ENCODE data around the gene ABCC6. TPM values are rescaled to one million over a fixed set of nuclear protein-coding genes. Genes with fewer than 3 reads are reported as not detected.

ABCC6 gene
- total and polyA plus RNA-seq, 2 donors (not counting 3 experiments of a cell fraction or from before 2014, with no cell fraction given) = 0.07 to 0.84 TPM

- FAIRE-seq (no peak), DNase-seq (ENCODE audit: low read depth, low spot score) (no peak)
- peaks cover 5% of the 10 kb centered on the region for H3K9me3 ChIP-seq (replicated peaks; ENCODE audit: control insufficient read depth, insufficient read depth, low read length)
- TF ChIP-seq POLR2AphosphoS5 (IDR thresholded peaks at IDR 0.05; ENCODE audit: insufficient read depth, low read depth, low read length) (no peak), EZH2 (IDR thresholded peaks at IDR 0.05; ENCODE audit: borderline replicate concordance, low read depth, low read length, severe bottlenecking) (no peak), CTCF (IDR thresholded peaks at IDR 0.05; ENCODE audit: extremely low read depth in 1 of 2, insufficient read depth in 1 of 2, low read depth in 1 of 2, low read length in 2 of 2) (no peak), MAX (IDR thresholded peaks at IDR 0.05; ENCODE audit: insufficient read depth, insufficient read length) (no peak), GATA2 (IDR thresholded peaks at IDR 0.05; ENCODE audit: insufficient read depth, insufficient read length, low read depth, low read length) (no peak), MYC (IDR thresholded peaks at IDR 0.05; ENCODE audit: low read depth, low read length) (no peak), POLR2A (IDR thresholded peaks at IDR 0.05; ENCODE audit: low read depth, low read length) (no peak), JUN (IDR thresholded peaks at IDR 0.05; ENCODE audit: borderline replicate concordance, insufficient read depth, insufficient read length, low read depth) (no peak), FOS (IDR thresholded peaks at IDR 0.05; ENCODE audit: borderline replicate concordance, insufficient read depth, low read length) (no peak)
- no peaks in the 10 kb centered on the region for H3K27me3 ChIP-seq (ENCODE audit: control insufficient read depth in 2 of 2, insufficient read depth in 2 of 2, low read length in 2 of 2)
- no peak overlapping the region for H3K4me2 ChIP-seq (ENCODE audit: insufficient read depth, low read length)
- dilution Hi-C loops (cut with MboI; ENCODE audit: extremely low pct_ligation_motif_present, low sequenced_read_pairs) (no loop called here), intact Hi-C loops (cut with micrococcal nuclease) (loop anchor here (5.0 to 10.0 kb wide), 2 partner anchors 78 to 100 kb away; no protein-coding TSS in a partner anchor)
- no peak overlapping the region for H3K4me3 ChIP-seq (replicated peaks in 1 of 3; ENCODE audit: insufficient read depth in 1 of 3, low read depth in 1 of 3, low read length in 3 of 3)
- H4K20me1 ChIP-seq (replicated peaks; ENCODE audit: control insufficient read depth, extremely low read depth, insufficient read depth, low read length) = no peaks in the 10 kb centered on the region
- ChIA-PET CTCF (interaction anchor here (0.6 to 1.2 kb wide), 3 partner anchors 237 to 303 kb away, joined by 3 to 4 read pairs (median 3); partner anchors contain the start of gene CEP20), POLR2A (no interaction called here)
- H3K27ac ChIP-seq (ENCODE audit: insufficient read depth, low read depth, low read length) = no peak overlapping the region
- no peak overlapping the region for H3K9ac ChIP-seq (replicated peaks; ENCODE audit: extremely low read depth, insufficient read depth, low read length)
- H3K79me2 ChIP-seq (ENCODE audit: control insufficient read depth, insufficient read depth, low read length) = peaks cover 4% of the 10 kb centered on the region
- no TSS peak for BruUV-seq (replicated peaks)
- H3K4me1 ChIP-seq (ENCODE audit: control insufficient read depth, extremely low read depth, insufficient read depth, low read length) = peaks cover 14% of the 10 kb centered on the region
- H3K36me3 ChIP-seq (ENCODE audit: control insufficient read depth in 2 of 2, extremely low read depth in 1 of 2, insufficient read depth in 2 of 2, low read length in 2 of 2) = peaks cover 10 to 22% of the 10 kb centered on the region in 2 experiments
- H3K9me1 ChIP-seq (replicated peaks; ENCODE audit: control insufficient read depth, extremely low read depth, insufficient read depth, low read length) = no peaks in the 10 kb centered on the region
- no peak overlapping the region for H2AFZ ChIP-seq (ENCODE audit: low read depth, low read length)
Measured at GRCh38 chr16:16124974-16125373, 98.3 kb downstream of the ABCC6 start.

Data from endothelial cell of umbilical vein (primary cell).